ENCODE measurements around the gene MYO1A. TPM values are rescaled to one million over a fixed set of nuclear protein-coding genes. Genes with fewer than 3 reads are reported as not detected.

MYO1A gene
- total RNA-seq, 4 donors from 2014 or later = 94.1 to 1,001 (median 802) TPM

DNA sequence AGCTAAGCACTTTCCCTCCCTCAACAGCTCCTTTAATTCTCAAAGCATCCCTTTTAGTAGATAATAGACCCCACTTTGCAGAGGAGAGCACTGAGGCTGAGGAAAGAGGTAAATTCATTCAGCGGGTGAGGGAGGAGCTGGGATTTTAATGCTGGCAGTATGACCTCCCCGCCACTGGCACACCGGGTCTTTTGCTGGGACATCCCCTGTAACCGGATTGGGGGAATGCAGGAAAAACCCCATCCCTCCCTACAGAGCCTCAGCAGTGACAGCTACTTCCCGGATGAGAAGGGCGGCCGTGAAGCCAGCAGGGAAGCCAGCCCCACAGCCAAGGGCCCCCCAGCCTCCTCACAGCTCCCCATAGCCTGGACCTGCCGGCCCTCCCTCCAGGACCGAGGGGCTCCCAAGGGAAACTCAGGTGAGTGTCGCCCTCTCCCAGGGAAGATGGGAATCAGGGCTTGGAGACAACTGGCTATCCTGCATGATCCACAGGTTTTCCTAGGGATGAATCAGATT is 55.6 kb downstream of the MYO1A start:
- TF ChIP-seq, protein P1, sequence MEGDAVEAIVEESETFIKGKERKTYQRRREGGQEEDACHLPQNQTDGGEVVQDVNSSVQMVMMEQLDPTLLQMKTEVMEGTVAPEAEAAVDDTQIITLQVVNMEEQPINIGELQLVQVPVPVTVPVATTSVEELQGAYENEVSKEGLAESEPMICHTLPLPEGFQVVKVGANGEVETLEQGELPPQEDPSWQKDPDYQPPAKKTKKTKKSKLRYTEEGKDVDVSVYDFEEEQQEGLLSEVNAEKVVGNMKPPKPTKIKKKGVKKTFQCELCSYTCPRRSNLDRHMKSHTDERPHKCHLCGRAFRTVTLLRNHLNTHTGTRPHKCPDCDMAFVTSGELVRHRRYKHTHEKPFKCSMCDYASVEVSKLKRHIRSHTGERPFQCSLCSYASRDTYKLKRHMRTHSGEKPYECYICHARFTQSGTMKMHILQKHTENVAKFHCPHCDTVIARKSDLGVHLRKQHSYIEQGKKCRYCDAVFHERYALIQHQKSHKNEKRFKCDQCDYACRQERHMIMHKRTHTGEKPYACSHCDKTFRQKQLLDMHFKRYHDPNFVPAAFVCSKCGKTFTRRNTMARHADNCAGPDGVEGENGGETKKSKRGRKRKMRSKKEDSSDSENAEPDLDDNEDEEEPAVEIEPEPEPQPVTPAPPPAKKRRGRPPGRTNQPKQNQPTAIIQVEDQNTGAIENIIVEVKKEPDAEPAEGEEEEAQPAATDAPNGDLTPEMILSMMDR (IDR thresholded peaks at IDR 0.05) = no peak
- TF ChIP-seq POLR2A (IDR thresholded peaks at IDR 0.05) = no peak
- Histone ChIP-seq H3K27me3 (no peaks in the 10 kb centered on the region), H3K36me3 (no peaks in the 10 kb centered on the region), H3K4me1 (peaks cover 0 to 10% (median 0%) of the 10 kb centered on the region in 4 donors), H3K27ac (no peak overlapping the region), H3K9me3 (no peaks in the 10 kb centered on the region), H3K4me3 (no peak overlapping the region)
- DNase-seq = peak in 1 of 3 donors; percentile 13

DNA sequence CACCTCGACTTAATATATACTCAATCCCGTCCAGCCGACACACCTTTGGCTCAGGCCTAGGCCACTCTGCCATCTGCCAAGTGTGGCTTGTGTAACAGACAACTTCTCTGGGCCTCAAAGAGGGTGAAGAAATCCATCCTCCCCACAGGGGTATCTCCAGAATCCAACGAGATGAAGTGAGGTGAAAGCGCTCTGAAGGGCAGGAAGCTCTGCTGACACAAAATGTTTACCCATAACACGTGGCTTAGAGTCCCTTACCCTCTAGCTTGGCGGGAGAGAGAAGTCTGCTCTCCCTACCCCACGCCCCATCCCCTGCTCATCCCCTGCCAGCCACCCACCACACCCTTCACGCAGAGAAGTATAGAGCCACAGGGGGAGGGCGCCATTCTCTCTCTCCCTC is 56.6 kb downstream of the MYO1A start:
- H3K36me3 ChIP-seq = no peaks in the 10 kb centered on the region
- H3K27ac ChIP-seq = no peak overlapping the region
- no peaks in the 10 kb centered on the region for H3K9me3 ChIP-seq
- H3K4me1 ChIP-seq = peaks cover 0 to 10% (median 0%) of the 10 kb centered on the region in 4 donors
- no peak for DNase-seq
- TF ChIP-seq, protein P1 (IDR thresholded peaks at IDR 0.05) = no peak
- no peak for TF ChIP-seq POLR2A (IDR thresholded peaks at IDR 0.05)
- no peak overlapping the region for H3K4me3 ChIP-seq
- no peaks in the 10 kb centered on the region for H3K27me3 ChIP-seq

DNA sequence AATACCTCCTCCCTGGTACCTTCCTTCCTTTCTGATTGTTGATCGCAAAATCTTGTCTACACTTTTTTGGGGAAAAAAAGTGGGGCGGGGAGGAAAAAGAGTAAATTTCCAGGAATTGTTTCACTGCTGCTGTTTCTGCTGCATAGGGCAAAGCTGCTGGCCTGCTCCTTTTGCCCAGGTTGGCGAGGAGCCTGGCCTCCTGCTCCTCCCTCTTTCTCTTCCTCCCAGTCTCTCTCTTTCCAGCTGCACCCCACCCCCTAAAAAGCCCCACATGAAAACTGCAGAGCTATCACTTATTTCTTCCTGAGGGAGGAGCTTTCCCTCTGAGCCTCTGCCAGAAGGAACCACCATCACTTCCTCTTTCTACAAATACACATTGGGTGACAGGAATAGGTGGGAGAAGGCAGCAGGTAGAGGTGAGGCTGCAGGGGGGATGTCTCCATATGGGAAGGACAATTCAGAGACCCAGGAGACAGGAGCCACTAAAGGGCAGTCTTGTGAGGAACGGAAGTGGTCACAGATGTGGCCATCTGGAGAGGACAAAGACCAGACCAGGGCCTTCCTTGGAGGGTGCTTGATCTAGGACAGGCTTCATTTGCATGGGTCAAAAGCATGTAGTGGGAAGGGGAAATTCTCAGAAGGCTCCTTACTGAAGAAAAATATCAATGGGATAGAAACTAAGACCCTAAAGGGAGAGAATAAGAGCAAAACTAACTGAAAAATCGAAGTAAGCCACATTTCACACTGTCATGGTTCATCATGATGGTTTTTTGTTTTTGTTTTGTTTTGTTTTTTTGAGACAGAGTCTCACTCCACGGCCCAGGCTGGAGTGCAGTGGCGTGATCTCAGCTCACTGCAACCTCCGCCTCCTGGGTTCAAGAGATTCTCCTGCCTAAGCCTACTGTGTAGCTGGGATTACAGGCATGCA is 58.3 kb downstream of the MYO1A start:
- Histone ChIP-seq H3K36me3 (no peaks in the 10 kb centered on the region), H3K4me1 (peaks cover 0 to 16% (median 0%) of the 10 kb centered on the region in 4 donors), H3K4me3 (no peak overlapping the region), H3K9me3 (no peaks in the 10 kb centered on the region), H3K27me3 (no peaks in the 10 kb centered on the region), H3K27ac (peak overlapping the region in 2 of 4 donors; percentile 4 to 11)
- no peak for TF ChIP-seq POLR2A (IDR thresholded peaks at IDR 0.05)
- TF ChIP-seq, protein P1 (IDR thresholded peaks at IDR 0.05) = no peak
- peak in 1 of 3 donors; percentile 60 for DNase-seq

DNA sequence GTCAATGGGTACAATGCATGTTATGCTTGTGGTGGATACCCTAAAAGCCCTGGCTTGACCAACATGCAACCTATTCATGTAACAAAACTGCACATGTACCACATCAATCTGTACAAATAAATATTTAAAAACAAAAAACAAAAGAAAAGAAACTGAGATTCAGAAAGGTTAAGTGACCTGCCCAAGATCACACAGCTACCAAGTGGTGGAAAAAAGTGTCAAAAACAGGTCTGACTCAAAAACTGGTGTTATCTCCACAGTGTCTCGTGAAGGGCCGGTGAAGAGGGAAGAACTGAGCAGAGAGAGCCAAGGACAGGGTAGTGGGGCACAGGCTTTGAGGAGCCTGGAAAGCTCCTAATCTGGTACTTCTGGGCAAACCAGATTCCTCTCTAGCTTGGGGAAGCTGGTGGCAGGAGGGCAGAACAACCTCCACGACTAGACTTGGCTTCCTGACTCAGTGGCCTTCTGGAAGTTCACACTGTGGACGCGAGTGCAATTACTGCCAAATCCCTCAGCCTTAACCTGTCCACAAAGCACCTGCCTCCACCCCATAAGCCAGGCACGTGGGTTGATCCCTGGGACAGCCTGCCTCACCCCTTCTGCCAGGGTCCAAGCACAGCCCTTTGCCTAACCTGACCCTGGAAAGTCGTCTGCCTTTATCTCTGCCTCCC is 59.1 kb downstream of the MYO1A start:
- H3K36me3 ChIP-seq = no peaks in the 10 kb centered on the region
- H3K9me3 ChIP-seq = no peaks in the 10 kb centered on the region
- H3K27ac ChIP-seq = peak overlapping the region in 2 of 4 donors; percentile 4 to 11
- TF ChIP-seq, protein P1 (IDR thresholded peaks at IDR 0.05) = no peak
- TF ChIP-seq POLR2A (IDR thresholded peaks at IDR 0.05) = no peak
- H3K4me3 ChIP-seq = no peak overlapping the region
- no peak for DNase-seq
- peaks cover 0 to 20% (median 0%) of the 10 kb centered on the region in 4 donors for H3K4me1 ChIP-seq
- H3K27me3 ChIP-seq = no peaks in the 10 kb centered on the region

DNA sequence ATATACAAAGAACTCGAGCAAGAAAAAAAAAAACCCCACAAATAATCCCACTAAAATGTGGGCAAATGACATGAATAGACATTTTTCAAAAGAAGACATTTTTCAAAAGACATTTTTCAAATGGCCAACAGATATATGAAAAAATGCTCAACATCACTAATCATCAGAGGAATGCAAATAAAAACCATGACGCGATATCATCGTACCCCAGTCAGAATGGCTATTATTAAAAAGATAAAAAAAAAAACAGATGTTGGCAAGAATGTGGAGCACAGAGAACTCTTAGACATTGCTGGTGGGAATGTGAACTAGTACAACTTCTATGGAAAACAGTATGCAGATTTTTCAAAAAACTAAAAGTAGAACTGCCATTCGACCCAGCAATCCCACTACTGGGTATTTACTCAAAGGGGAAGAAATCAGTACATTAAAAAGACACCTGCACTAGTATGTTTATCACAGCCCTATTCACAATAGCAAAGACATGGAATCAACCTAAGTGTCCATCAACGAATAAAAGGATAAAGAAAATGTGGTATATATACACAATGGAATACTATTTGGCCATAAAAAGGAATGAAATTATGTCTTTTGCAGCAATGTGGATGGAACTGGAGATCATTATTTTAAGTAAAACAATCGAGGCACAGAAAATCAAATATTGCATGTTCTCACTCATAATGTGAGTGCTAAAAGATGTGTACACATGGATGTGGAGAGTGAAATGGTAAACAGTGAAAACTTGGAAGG is 59.9 kb downstream of the MYO1A start:
- TF ChIP-seq, protein P1 (IDR thresholded peaks at IDR 0.05) = no peak
- no peak for TF ChIP-seq POLR2A (IDR thresholded peaks at IDR 0.05)
- Histone ChIP-seq H3K36me3 (no peaks in the 10 kb centered on the region), H3K9me3 (no peaks in the 10 kb centered on the region), H3K27ac (no peak overlapping the region), H3K27me3 (no peaks in the 10 kb centered on the region), H3K4me1 (peaks cover 0 to 20% (median 0%) of the 10 kb centered on the region in 4 donors), H3K4me3 (no peak overlapping the region)
- DNase-seq = no peak
